Uterus (tissue), 4 donors: ENCODE data around the gene DNAJC4. TPM values are rescaled to one million over a fixed set of nuclear protein-coding genes. Genes with fewer than 3 reads are reported as not detected.

Experiments used
- DNase-seq, 2 donors: peaks; one replicate each; pipeline ENCODE4 v3.0.0-alpha.2; 2019 to 2020
- H3K27ac ChIP-seq, 2 donors: fragments of 200-600 bp; sonication (generic); 1 replicate in 1 of 2; 2 replicates in 1 of 2; pipeline ENCODE4 v1.5.1; 2016 to 2018
- H3K27me3 ChIP-seq, 2 donors: fragments of 200-600 bp; sonication (generic); one replicate each; pipeline ENCODE4 v1.5.1; 2018 to 2019; ENCODE audit warnings: control low read depth in 1 of 2
- H3K36me3 ChIP-seq, 2 donors: fragments of 200-600 bp; sonication (generic); one replicate each; pipeline ENCODE4 v1.5.1; 2019; ENCODE audit warnings: control low read depth in 1 of 2
- H3K4me1 ChIP-seq, 2 donors: fragments of 200-600 bp; sonication (generic); one replicate each; pipeline ENCODE4 v1.5.1; 2018 to 2019; ENCODE audit warnings: control low read depth in 1 of 2
- H3K4me3 ChIP-seq, 2 donors: fragments of 200-600 bp; sonication (generic); 1 replicate in 1 of 2; 2 replicates in 1 of 2; pipeline ENCODE4 v1.5.1; 2018 to 2019; ENCODE audit warnings: mild to moderate bottlenecking in 1 of 2
- H3K9me3 ChIP-seq, 2 donors: fragments of 200-600 bp; sonication (generic); one replicate each; pipeline ENCODE4 v1.5.1; 2019; ENCODE audit warnings: control low read depth in 1 of 2
- POLR2A ChIP-seq, 2 donors: fragments of 450-650 bp; IDR thresholded peaks; one replicate each; pipeline ENCODE4 v1.6.1; 2016; ENCODE audit warnings: antibody characterized with exemption in 2 of 2, mild to moderate bottlenecking in 1 of 2, moderate library complexity in 1 of 2
- intact Hi-C: fragments of 100-400 bp; cut with DNase I; formaldehyde crosslinking; loops from one replicate; pipeline ENCODE4 v1.15.1; 2023; ENCODE audit warnings: low total_unique reads
- total RNA-seq, 4 donors: library from RNA; depleted of rRNA in 3 of 4; stranded (reverse); fragments of >200 nt in 3 of 4; gene quantifications; one replicate each; pipeline versions ENCODE4 v1.1.0 to v1.2.4, GENCODE V29; 2014 to 2023
- TF ChIP-seq, protein P1 (sequence below), 4 experiments: fragments of 200-600 bp in 2 of 4; fragments of 450-650 bp in 2 of 4; sonication (generic) in 2 of 4; IDR thresholded peaks; one replicate each; pipeline ENCODE4 v1.5.1; 2016 to 2019; ENCODE audit warnings: antibody characterized with exemption in 4 of 4, mild to moderate bottlenecking in 2 of 4, moderate library complexity in 1 of 4
- donor health status: DM: yes; HTN: yes; CAD: no.

The DNAJC4 gene
- total RNA-seq, 4 donors from 2014 or later = 7.9 to 28.6 (median 16.6) TPM; not detected in 1

DNA sequence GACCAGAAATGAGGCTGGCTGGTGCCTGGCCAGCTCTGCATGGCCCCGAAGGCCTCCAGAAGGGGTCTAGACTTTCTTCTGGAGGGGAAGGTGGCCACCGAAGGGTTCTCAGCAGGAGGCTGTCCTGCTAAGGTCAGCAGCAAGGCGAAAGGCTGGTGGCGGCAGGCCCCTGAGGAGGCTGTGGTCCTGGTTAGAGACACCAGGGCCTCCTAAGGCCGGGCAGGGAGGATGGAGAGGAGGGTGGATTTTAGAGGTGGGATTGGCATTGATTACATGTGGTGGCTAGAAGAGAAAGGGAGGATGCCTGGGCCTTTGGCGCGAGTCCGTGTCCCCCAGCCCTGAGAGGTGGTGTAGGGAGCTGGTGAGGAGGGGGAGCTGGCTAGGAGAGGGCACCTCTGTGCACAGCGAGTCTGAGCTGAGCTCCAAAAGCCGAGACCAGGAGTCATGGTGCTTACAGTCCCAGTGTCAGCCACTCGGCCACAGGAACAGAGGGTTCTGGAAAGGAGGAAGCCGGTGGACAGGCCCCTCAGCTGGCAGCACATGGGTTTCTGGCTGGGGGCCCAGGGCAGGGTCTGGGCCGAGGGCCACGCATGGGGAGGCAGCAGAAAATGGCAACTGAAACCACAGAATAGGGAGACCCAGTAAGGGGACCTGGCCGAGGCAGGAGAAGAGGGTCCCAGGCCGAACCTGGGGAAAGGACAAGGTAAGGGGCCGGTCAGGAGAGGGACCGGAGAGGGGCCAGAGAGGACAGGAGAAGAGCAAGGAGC is 21.4 kb upstream of the DNAJC4 start:
- Histone ChIP-seq H3K36me3 (no peaks in the 10 kb centered on the region), H3K4me1 (no peaks in the 10 kb centered on the region), H3K27ac (peak overlapping the region; percentile 65 to 78), H3K4me3 (no peak overlapping the region), H3K9me3 (no peaks in the 10 kb centered on the region), H3K27me3 (no peaks in the 10 kb centered on the region)
- no peak for DNase-seq
- intact Hi-C loops = loop anchor here (5.0 kb wide), 1 partner anchor 88 kb away; no protein-coding TSS in a partner anchor
- TF ChIP-seq POLR2A (IDR thresholded peaks at IDR 0.05) = no peak
- TF ChIP-seq, protein P1, sequence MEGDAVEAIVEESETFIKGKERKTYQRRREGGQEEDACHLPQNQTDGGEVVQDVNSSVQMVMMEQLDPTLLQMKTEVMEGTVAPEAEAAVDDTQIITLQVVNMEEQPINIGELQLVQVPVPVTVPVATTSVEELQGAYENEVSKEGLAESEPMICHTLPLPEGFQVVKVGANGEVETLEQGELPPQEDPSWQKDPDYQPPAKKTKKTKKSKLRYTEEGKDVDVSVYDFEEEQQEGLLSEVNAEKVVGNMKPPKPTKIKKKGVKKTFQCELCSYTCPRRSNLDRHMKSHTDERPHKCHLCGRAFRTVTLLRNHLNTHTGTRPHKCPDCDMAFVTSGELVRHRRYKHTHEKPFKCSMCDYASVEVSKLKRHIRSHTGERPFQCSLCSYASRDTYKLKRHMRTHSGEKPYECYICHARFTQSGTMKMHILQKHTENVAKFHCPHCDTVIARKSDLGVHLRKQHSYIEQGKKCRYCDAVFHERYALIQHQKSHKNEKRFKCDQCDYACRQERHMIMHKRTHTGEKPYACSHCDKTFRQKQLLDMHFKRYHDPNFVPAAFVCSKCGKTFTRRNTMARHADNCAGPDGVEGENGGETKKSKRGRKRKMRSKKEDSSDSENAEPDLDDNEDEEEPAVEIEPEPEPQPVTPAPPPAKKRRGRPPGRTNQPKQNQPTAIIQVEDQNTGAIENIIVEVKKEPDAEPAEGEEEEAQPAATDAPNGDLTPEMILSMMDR (IDR thresholded peaks at IDR 0.05) = no peak

DNA sequence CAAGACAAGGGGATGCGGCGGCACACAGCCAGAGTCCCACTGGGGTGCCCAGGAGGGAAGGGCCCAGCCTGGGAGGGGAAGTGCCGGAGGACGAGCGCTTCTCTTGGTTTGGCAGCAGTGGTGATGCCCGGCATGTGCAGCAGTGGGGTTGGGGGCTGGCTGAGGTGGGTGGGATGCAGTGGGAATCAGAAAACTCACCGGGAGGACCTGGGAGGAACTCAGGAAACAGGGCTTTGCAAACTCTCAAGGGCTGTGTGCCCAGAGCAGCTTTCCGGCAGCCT is 20.8 kb upstream of the DNAJC4 start:
- TF ChIP-seq POLR2A (IDR thresholded peaks at IDR 0.05) = no peak
- TF ChIP-seq, protein P1 (IDR thresholded peaks at IDR 0.05) = no peak
- Histone ChIP-seq H3K4me3 (no peak overlapping the region), H3K4me1 (no peaks in the 10 kb centered on the region), H3K36me3 (no peaks in the 10 kb centered on the region), H3K9me3 (no peaks in the 10 kb centered on the region), H3K27ac (no peak overlapping the region), H3K27me3 (no peaks in the 10 kb centered on the region)
- intact Hi-C loops = loop anchor here (5.0 kb wide), 1 partner anchor 88 kb away; no protein-coding TSS in a partner anchor
- no peak for DNase-seq

DNA sequence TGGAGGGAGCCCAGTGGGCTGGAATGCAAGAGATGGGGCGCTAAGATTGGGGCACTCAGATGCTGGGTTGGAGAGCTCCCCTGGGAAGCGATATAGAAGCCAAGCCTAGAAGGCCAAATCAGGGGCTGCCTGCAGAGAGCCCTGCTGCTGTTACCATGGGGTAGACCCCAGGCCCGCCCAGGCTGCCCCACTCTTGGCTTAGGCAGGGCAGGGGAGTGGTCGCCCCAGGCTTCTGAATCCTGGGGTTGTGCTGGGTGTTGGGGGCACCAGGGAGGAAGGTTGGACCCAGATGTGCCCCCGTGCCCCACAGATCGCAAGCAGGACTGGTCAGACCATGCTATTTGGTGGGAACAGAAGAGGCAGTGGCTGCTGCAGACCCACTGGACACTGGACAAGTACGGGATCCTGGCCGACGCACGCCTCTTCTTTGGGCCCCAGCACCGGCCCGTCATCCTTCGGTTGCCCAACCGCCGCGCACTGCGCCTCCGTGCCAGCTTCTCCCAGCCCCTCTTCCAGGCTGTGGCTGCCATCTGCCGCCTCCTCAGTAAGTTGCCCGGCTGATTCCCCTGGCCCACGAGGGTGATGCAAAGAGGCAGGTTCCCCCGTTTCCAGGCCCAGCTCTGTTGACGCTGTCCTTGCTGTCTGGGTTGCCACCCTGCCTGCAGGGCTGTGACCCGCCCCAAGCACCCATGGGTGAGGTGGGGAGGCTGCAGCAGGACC is 19.9 kb upstream of the DNAJC4 start:
- Histone ChIP-seq H3K9me3 (no peaks in the 10 kb centered on the region), H3K27ac (no peak overlapping the region), H3K4me3 (no peak overlapping the region), H3K27me3 (no peaks in the 10 kb centered on the region), H3K36me3 (no peaks in the 10 kb centered on the region), H3K4me1 (no peaks in the 10 kb centered on the region)
- TF ChIP-seq, protein P1 (IDR thresholded peaks at IDR 0.05) = no peak
- TF ChIP-seq POLR2A (IDR thresholded peaks at IDR 0.05) = no peak
- no peak for DNase-seq
- intact Hi-C loops = no loop called here

DNA sequence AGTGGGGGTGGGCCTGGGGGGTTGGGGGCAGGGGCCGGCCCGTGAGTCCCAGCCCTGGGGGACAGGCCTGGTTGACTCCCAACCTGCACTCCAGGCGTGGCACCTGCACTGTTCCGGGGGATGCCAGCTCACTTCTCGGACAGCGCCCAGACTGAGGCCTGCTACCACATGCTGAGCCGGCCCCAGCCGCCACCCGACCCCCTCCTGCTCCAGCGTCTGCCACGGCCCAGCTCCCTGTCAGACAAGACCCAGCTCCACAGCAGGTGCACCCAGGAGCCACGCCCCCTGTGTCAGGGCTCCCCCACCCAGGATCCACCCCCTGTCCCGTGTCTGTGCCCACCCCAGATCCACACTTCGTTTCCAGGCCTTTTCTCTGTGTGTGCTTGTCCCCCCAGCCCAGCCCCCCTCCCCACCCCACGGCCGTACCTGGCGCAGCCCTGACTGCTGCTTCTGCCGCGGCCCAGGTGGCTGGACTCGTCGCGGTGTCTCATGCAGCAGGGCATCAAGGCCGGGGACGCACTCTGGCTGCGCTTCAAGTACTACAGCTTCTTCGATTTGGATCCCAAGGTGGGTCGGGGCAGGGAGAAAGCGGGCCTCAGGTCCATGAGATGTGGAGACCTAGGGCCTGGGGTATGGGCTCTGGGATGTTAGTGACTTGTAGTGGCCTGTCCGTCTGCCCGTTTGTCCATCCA is 19.0 kb upstream of the DNAJC4 start:
- Histone ChIP-seq H3K27me3 (no peaks in the 10 kb centered on the region), H3K27ac (no peak overlapping the region), H3K9me3 (no peaks in the 10 kb centered on the region), H3K4me1 (no peaks in the 10 kb centered on the region), H3K36me3 (no peaks in the 10 kb centered on the region), H3K4me3 (no peak overlapping the region)
- TF ChIP-seq, protein P1 (IDR thresholded peaks at IDR 0.05) = no peak
- TF ChIP-seq POLR2A (IDR thresholded peaks at IDR 0.05) = no peak
- intact Hi-C loops = no loop called here
- DNase-seq = peak in 1 of 2 donors; percentile 17

DNA sequence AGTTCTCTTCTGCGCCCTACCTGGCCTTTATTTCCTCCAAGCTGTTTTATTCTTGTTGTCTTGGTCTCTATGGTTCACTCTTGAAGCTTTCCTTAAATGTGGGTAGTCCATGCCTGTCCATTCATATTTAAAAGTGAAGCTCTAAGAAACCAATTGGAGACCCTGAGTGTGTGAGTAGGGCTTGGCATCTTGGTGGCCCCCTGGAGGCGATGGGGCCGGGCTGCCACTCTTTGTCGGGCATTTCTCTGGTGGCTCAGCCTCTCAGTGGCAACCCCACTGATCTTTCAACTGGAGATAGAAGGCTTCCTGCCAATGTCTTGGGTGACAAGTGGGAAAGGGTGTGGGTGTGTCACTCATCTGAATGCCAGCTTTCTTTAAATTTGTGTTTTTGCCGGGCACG is 13.5 kb upstream of the DNAJC4 start:
- H3K4me1 ChIP-seq = no peaks in the 10 kb centered on the region
- TF ChIP-seq, protein P1 (IDR thresholded peaks at IDR 0.05) = no peak
- intact Hi-C loops = no loop called here
- DNase-seq = no peak
- no peak overlapping the region for H3K27ac ChIP-seq
- H3K9me3 ChIP-seq = no peaks in the 10 kb centered on the region
- no peaks in the 10 kb centered on the region for H3K27me3 ChIP-seq
- H3K4me3 ChIP-seq = no peak overlapping the region
- no peaks in the 10 kb centered on the region for H3K36me3 ChIP-seq
